ENCODE measurements around the gene PLXNB2.

DNA sequence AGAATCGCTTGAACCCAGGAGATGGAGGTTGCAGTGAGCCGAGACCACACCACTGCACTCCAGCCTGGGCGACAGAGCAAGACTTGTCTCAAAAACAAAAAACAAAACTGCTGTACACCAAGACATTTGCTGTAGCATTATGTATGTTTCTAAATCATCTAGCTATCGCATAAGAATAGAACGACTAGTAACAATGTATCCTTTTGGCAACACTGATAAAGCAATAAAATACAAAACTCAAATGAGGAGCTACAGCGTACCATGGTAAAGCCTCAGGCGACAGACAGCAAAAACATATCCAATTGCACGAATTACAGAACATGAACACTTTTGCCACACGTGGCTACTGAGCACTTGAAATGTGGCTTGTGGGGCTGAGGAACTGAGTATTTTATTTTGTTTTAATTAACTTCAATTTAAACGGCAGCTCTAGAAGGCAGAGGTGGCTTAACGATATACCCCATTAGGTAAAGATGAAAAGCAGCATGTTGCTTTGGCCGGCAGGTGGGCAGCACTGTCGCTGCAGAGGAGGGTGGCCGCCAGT lies 65.0 kb downstream of the PLXNB2 start:
- TF ChIP-seq ARNT (IDR thresholded peaks at IDR 0.05) (no peak), HDGF (IDR thresholded peaks at IDR 0.05; ENCODE audit: borderline replicate concordance) (no peak), SUZ12 (IDR thresholded peaks at IDR 0.05) (no peak), ZNF384 (IDR thresholded peaks at IDR 0.05) (no peak), SP1 (IDR thresholded peaks at IDR 0.05) (no peak), FOXA1 (IDR thresholded peaks at IDR 0.05) (no peak), CTBP1 (IDR thresholded peaks at IDR 0.05; ENCODE audit: borderline replicate concordance) (no peak), FOXM1 (IDR thresholded peaks at IDR 0.05; ENCODE audit: borderline replicate concordance) (no peak), FOXK2 (IDR thresholded peaks at IDR 0.05) (no peak), BHLHE40 (IDR thresholded peaks at IDR 0.05; ENCODE audit: borderline replicate concordance) (no peak)
